Sigmoid colon (tissue), 4 donors: ENCODE data around the gene SORBS1.

Experiments used
- CTCF ChIP-seq, 4 experiments: fragments of 450-650 bp in 3 of 4; fragments of 200-600 bp in 1 of 4; IDR thresholded peaks; one replicate each; pipeline ENCODE4 v1.5.1; 2016 to 2019; ENCODE audit warnings: antibody characterized with exemption in 4 of 4, mild to moderate bottlenecking in 3 of 4, moderate library complexity in 2 of 4
- EP300 ChIP-seq, 4 donors: sonication (generic); formaldehyde crosslinking; IDR thresholded peaks; one replicate each; pipeline ENCODE4 v1.6.1; 2017; ENCODE audit warnings: antibody characterized with exemption in 4 of 4

DNA sequence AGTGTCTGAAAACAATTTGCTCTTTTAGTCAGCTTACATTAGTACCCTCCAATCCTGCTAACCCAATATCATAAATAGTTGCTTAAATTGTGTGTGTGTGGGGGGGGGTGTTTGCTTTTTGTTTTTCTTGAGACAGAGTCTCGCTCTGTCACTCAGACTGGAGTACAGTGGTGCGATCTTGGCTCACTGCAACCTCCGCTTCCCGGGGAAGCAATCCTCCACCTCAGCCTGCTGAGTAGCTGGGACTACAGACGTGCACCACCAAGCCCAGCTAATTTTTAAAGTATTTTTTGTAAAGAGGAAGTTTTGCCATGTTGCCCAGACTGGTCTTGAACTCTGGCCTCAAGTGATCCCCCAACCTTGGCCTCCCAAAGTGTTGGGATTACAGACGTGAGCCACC, 196.8 kb downstream of the SORBS1 start:
- TF ChIP-seq CTCF (IDR thresholded peaks at IDR 0.05) (no peak), EP300 (IDR thresholded peaks at IDR 0.05) (no peak)
